K562 (cell line): ENCODE measurements around the gene SIGLEC5. TPM values are rescaled to one million over a fixed set of nuclear protein-coding genes. Genes with fewer than 3 reads are reported as not detected.

Experiments
- ATAC-seq: fragments of 200-7000 bp; cut with Tn5 transposase; 3 replicates; pipeline ENCODE4 v1.9.1; 2020; ENCODE audit warnings: moderate library complexity
- BruUV-seq: library from RNA; stranded (reverse); fragments of 400-500 nt; replicated peaks from 2 replicates; lab custom pipeline; 2021; lab: Mats Ljungman, UMichigan
- CTCF ChIA-PET: fragments of 300-600 bp; formaldehyde crosslinking; extraction: SDS; loops from one replicate; lab custom pipeline; 2021; ENCODE audit warnings: low intra/inter-chr PET ratio; lab: Yijun Ruan, JAX
- POLR2A ChIA-PET: fragments of 300-600, 350-650 bp; sonication (Branson Sonifier 250); formaldehyde crosslinking; extraction: SDS; loops from one replicate; lab custom pipeline; 2021; ENCODE audit warnings: antibody characterized with exemption, inconsistent platforms; lab: Yijun Ruan, JAX
- DNase-seq, 4 experiments: peaks; one replicate each; pipeline versions ENCODE4 v3.0.0 to v3.0.0-alpha.2; 2011 to 2018; ENCODE audit warnings: low spot score in 3 of 4, mixed read lengths in 3 of 4; ENCODE audit errors: extremely low read depth in 1 of 4
- FAIRE-seq: peaks from 2 replicates; lab custom pipeline; 2011; peaks lifted over from hg19 to GRCh38; lab: Jason Lieb, UNC
- H2AFZ ChIP-seq: 2 replicates; pipeline ENCODE4 v1.6.0; 2011; ENCODE audit warnings: low read depth, low read length, control low read depth, inconsistent platforms
- H3K27ac ChIP-seq: fragments of 200-600 bp; 3 replicates; pipeline ENCODE4 v1.8.0; 2011; ENCODE audit warnings: low read depth, mild to moderate bottlenecking, control low read depth, inconsistent platforms, low read length, moderate library complexity, mixed read lengths; ENCODE audit errors: extremely low read depth
- H3K27me3 ChIP-seq, 2 experiments: fragments of 300-600 bp in 1 of 2; 2 replicates in 1 of 2; 3 replicates in 1 of 2; pipeline versions ENCODE4 v1.6.0 to v1.8.0; 2011; ENCODE audit warnings: inconsistent platforms in 2 of 2, low read length in 2 of 2, mild to moderate bottlenecking in 1 of 2, mixed read lengths in 1 of 2, moderate library complexity in 1 of 2; ENCODE audit not compliant: control insufficient read depth in 2 of 2, insufficient read depth in 2 of 2
- H3K36me3 ChIP-seq: fragments of 300-600 bp; 3 replicates; pipeline ENCODE4 v1.8.0; 2011; ENCODE audit warnings: mild to moderate bottlenecking, low read length, inconsistent platforms; ENCODE audit not compliant: control insufficient read depth, insufficient read depth
- H3K4me1 ChIP-seq, 2 experiments: fragments of 200-600 bp in 1 of 2; replicated peaks in 1 of 2; 2 replicates in 1 of 2; 3 replicates in 1 of 2; pipeline versions ENCODE4 v1.5.1 to v1.8.0; 2011; ENCODE audit warnings: inconsistent platforms in 2 of 2, low read length in 2 of 2, mild to moderate bottlenecking in 1 of 2, mixed read lengths in 1 of 2, moderate library complexity in 1 of 2; ENCODE audit not compliant: control insufficient read depth in 2 of 2, insufficient read depth in 2 of 2
- H3K4me2 ChIP-seq: 2 replicates; pipeline ENCODE4 v1.6.1; 2011; ENCODE audit warnings: low read length, control low read depth, inconsistent platforms, mixed read lengths; ENCODE audit not compliant: insufficient read depth
- H3K4me3 ChIP-seq: fragments of 200-600 bp; sonication (generic), shearing (Covaris generic); 2 replicates; pipeline ENCODE4 v1.5.1; 2016; ENCODE audit warnings: control low read depth, inconsistent platforms
- H3K79me2 ChIP-seq: fragments of 200-600 bp; 3 replicates; pipeline ENCODE4 v1.8.0; 2011; ENCODE audit warnings: low read length, inconsistent platforms; ENCODE audit not compliant: control insufficient read depth, insufficient read depth
- H3K9ac ChIP-seq, 2 experiments: 2 replicates each; pipeline versions ENCODE4 v1.6.0 to v1.6.1; 2011; ENCODE audit warnings: low read depth in 2 of 2, low read length in 2 of 2, control low read depth in 1 of 2, inconsistent platforms in 1 of 2, mild to moderate bottlenecking in 1 of 2, mixed read lengths in 1 of 2; ENCODE audit not compliant: insufficient read depth in 1 of 2
- H3K9me1 ChIP-seq: one replicate; pipeline ENCODE4 v1.6.0; 2011; ENCODE audit warnings: inconsistent platforms, mild to moderate bottlenecking, low read length, moderate library complexity; ENCODE audit not compliant: control insufficient read depth, insufficient read depth
- H3K9me3 ChIP-seq: replicated peaks from 2 replicates; pipeline ENCODE4 v1.5.1; 2011; ENCODE audit warnings: low read depth, low read length, inconsistent platforms; ENCODE audit not compliant: control insufficient read depth, insufficient read depth
- H4K20me1 ChIP-seq: replicated peaks from 2 replicates; pipeline ENCODE4 v1.6.1; 2011; ENCODE audit warnings: low read length, inconsistent platforms, mixed read lengths; ENCODE audit not compliant: control insufficient read depth, insufficient read depth
- ATF3 ChIP-seq, 2 experiments: fragments of 450-650 bp in 1 of 2; sonication (generic) in 1 of 2; formaldehyde crosslinking in 1 of 2; IDR thresholded peaks in 1 of 2; conservative IDR thresholded peaks in 1 of 2; 2 replicates each; pipeline versions ENCODE4 v1.6.1 to v1.8.1; 2016 to 2023; ENCODE audit warnings: mild to moderate bottlenecking in 2 of 2, moderate library complexity in 2 of 2, inconsistent platforms in 1 of 2, missing genetic modification reagents in 1 of 2
- CTCF ChIP-seq, 3 experiments: IDR thresholded peaks in 2 of 3; conservative IDR thresholded peaks in 1 of 3; 2 replicates each; pipeline ENCODE4 v1.5.1; 2011 to 2012; ENCODE audit warnings: low read length in 3 of 3, mild to moderate bottlenecking in 3 of 3, control low read depth in 2 of 3, improper control_type of control experiment in 1 of 3, inconsistent platforms in 1 of 3, low read depth in 1 of 3, mixed read lengths in 1 of 3, moderate library complexity in 1 of 3; ENCODE audit not compliant: insufficient read depth in 2 of 3
- JUND ChIP-seq, 2 experiments: IDR thresholded peaks; 2 replicates in 1 of 2; 3 replicates in 1 of 2; pipeline ENCODE4 v1.6.1; 2011; ENCODE audit warnings: borderline replicate concordance in 2 of 2, low read depth in 2 of 2, low read length in 2 of 2, improper control_type of control experiment in 1 of 2, missing biosample characterization in 1 of 2, missing genetic modification characterization in 1 of 2, missing genetic modification reagents in 1 of 2
- RAD21 ChIP-seq, 2 experiments: fragments of 250-450 bp in 1 of 2; fragments of 450-650 bp in 1 of 2; sonication (Bioruptor Pico) in 1 of 2; formaldehyde crosslinking in 1 of 2; IDR thresholded peaks in 1 of 2; conservative IDR thresholded peaks in 1 of 2; 2 replicates each; pipeline versions ENCODE4 v1.4.0 to v1.8.0; 2020 to 2022; ENCODE audit warnings: mild to moderate bottlenecking in 2 of 2, moderate library complexity in 1 of 2
- REST ChIP-seq, 2 experiments: fragments of 450-650 bp; formaldehyde crosslinking in 1 of 2; IDR thresholded peaks; 2 replicates each; pipeline versions ENCODE4 v1.4.0 to v1.6.1; 2014 to 2020; ENCODE audit warnings: mild to moderate bottlenecking in 2 of 2, borderline replicate concordance in 1 of 2, low read depth in 1 of 2
- SAFB ChIP-seq: fragments of 200-400 bp; formaldehyde crosslinking; IDR thresholded peaks from 2 replicates; pipeline ENCODE4 v1.6.1; 2017; ENCODE audit warnings: low read depth, low read length, borderline replicate concordance
- ZNF384 ChIP-seq: IDR thresholded peaks from 2 replicates; pipeline ENCODE4 v1.6.1; 2012; ENCODE audit warnings: low read depth, low read length, improper control_type of control experiment
- ZNF79 ChIP-seq: fragments of 250-450 bp; sonication (Bioruptor Pico); IDR thresholded peaks from 2 replicates; pipeline ENCODE4 v1.4.0; 2020; ENCODE audit warnings: low read depth, mild to moderate bottlenecking, moderate library complexity
- WGBS: fragments of 100-300 bp; shearing (Covaris generic); methylation state at CpG from one replicate; pipeline ENCODE4 v1.1.6; 2016; ENCODE audit warnings: low coverage, mixed read lengths; ENCODE audit not compliant: insufficient coverage; ENCODE audit errors: missing lambda C conversion rate; 5-methylcytosine and 5-hydroxymethylcytosine counted together
- in situ Hi-C: fragments of 300-500 bp; cut with MboI; formaldehyde crosslinking; loops from 4 replicates; pipeline ENCODE4 v1.15.0; 2018; ENCODE audit warnings: inconsistent platforms, mixed read lengths
- intact Hi-C: fragments of 100-400 bp; cut with micrococcal nuclease; formaldehyde crosslinking; loops from 2 replicates; pipeline ENCODE4 v1.14.2; 2022
- polyA plus RNA-seq, 8 experiments: library from polyadenylated mRNA; depleted of rRNA in 4 of 8; stranded (reverse) in 5 of 8; unstranded in 3 of 8; fragments of >200 nt; fragmentation: Nextera tagmentation in 2 of 8; fragmentation: Illumina TruSeq in 1 of 8; extraction: Ambion mirVana in 2 of 8; extraction: Trizol in 1 of 8; gene quantifications; 2 replicates each; pipeline versions ENCODE4 v1.2.1 to v1.2.3, GENCODE V29; 2011 to 2014; ENCODE audit warnings: inconsistent platforms in 1 of 8, missing spikeins in 1 of 8
- total RNA-seq, 7 experiments: library from RNA; depleted of rRNA in 6 of 7; stranded (reverse); fragments of >200 nt in 6 of 7; fragmentation: Illumina TruSeq in 2 of 7; extraction: Trizol in 2 of 7; gene quantifications; 2 replicates each; pipeline versions ENCODE4 v1.2.1 to v1.2.3, GENCODE V29; 2011 to 2021; ENCODE audit warnings: low replicate concordance in 1 of 7

Gene SIGLEC5
- total and polyA plus RNA-seq, 9 of the 15 experiments (the other 6 are each of a cell fraction or from before 2014, with no cell fraction given), result 0.14 TPM; not detected in 8

- peak; percentile 83 for FAIRE-seq
- intact Hi-C loops, result no loop called here
- no TSS peak for BruUV-seq
- TF ChIP-seq ATF3 (IDR thresholded peaks at IDR 0.05) (peak; percentile 56), ATF3 (CRISPR knock-in tag; conservative IDR thresholded peaks at IDR 0.05) (no peak), JUND (IDR thresholded peaks at IDR 0.05; ENCODE audit: borderline replicate concordance, low read depth, low read length) (peak; percentile 29; the same call in 1 of the 2 replicates), JUND (tag; IDR thresholded peaks at IDR 0.05; ENCODE audit: borderline replicate concordance, low read depth, low read length) (no peak; the same call in 2 of the 3 replicates), RAD21 (CRISPR knock-in tag; conservative IDR thresholded peaks at IDR 0.05 in 1 of 2, IDR thresholded peaks at IDR 0.05 in 1 of 2) (peak in 1 of 2 experiments; percentile 43; a peak in 2 of 4 replicates), SAFB (no peak), REST (IDR thresholded peaks at IDR 0.05; ENCODE audit: borderline replicate concordance) (peak; percentile 41; the same call in 1 of the 2 replicates), REST (CRISPR knock-in tag; IDR thresholded peaks at IDR 0.05; ENCODE audit: low read depth) (no peak), ZNF79 (CRISPR knock-in tag) (no peak), ZNF384 (peak; percentile 63), CTCF (IDR thresholded peaks at IDR 0.05 in 2 of 3, conservative IDR thresholded peaks at IDR 0.05 in 1 of 3; ENCODE audit: insufficient read depth in 2 of 3, low read depth in 1 of 3, low read length in 3 of 3) (peak; percentile 38 to 72 (median 48); a peak in 4 of 6 replicates)
Observed at GRCh38 chr19:51664997-51665396, 34.8 kb upstream of the SIGLEC5 start.

More at GRCh38 chr19:51664997-51665396, 34.8 kb upstream of the SIGLEC5 start:
- Histone ChIP-seq H3K79me2 (no peaks in the 10 kb centered on the region), H3K9me3 (no peaks in the 10 kb centered on the region), H2AFZ (no peak overlapping the region), H3K4me3 (no peak overlapping the region), H3K27me3 (no peaks in the 10 kb centered on the region), H3K36me3 (no peaks in the 10 kb centered on the region), H3K9me1 (no peaks in the 10 kb centered on the region), H4K20me1 (no peaks in the 10 kb centered on the region), H3K4me1 (no peaks in the 10 kb centered on the region), H3K4me2 (no peak overlapping the region), H3K27ac (no peak overlapping the region), H3K9ac (no peak overlapping the region)
- WGBS, result 0% methylated on average over 3 of the region's 3 CpGs
- ChIA-PET POLR2A (no interaction called here), CTCF (interaction anchor here (0.8 kb wide), 2 partner anchors 144 to 145 kb away, joined by 3 to 5 read pairs; no protein-coding TSS in a partner anchor)
- ATAC-seq, result peak; percentile 60; the same call in 1 of the 3 replicates
- no peak for DNase-seq
- in situ Hi-C loops, result loop anchor here (5.0 to 25.0 kb wide), 2 partner anchors 328 to 503 kb away; no protein-coding TSS in a partner anchor
